Activated CD4-positive, alpha-beta T cell treated with anti-CD3 and anti-CD28 coated beads for 36 hours (primary cell): ENCODE measurements around the gene MMP8. TPM values are rescaled to one million over a fixed set of nuclear protein-coding genes. Genes with fewer than 3 reads are reported as not detected.

ENCODE experiments used
- ATAC-seq: fragments of 200-7000 bp; cut with Tn5 transposase; one replicate; pipeline ENCODE4 v1.10.0; 2021; ENCODE audit warnings: mild to moderate bottlenecking, moderate library complexity
- CTCF ChIA-PET: fragments of 350-600 bp; sonication (Branson Sonifier 250); formaldehyde crosslinking; loops from one replicate; lab custom pipeline; 2021; ENCODE audit warnings: antibody characterized with exemption; lab: Charles Lee
- POLR2A ChIA-PET: fragments of 350-600 bp; sonication (Branson Sonifier 250); formaldehyde crosslinking; loops from one replicate; lab custom pipeline; 2021; ENCODE audit warnings: antibody characterized with exemption, inconsistent platforms; lab: Charles Lee
- DNase-seq: peaks from one replicate; pipeline ENCODE4 v3.0.0-alpha.2; 2020
- H3K27ac Mint-ChIP-seq: one replicate; pipeline ENCODE4 v1.8.0; 2021; ENCODE audit warnings: mixed read lengths
- H3K27me3 Mint-ChIP-seq: one replicate; pipeline ENCODE4 v1.8.0; 2021; ENCODE audit warnings: mixed read lengths
- H3K36me3 Mint-ChIP-seq: one replicate; pipeline ENCODE4 v1.8.0; 2021; ENCODE audit warnings: low read depth, mixed read lengths
- H3K4me1 Mint-ChIP-seq: one replicate; pipeline ENCODE4 v1.8.0; 2021; ENCODE audit warnings: mixed read lengths
- H3K4me3 Mint-ChIP-seq: one replicate; pipeline ENCODE4 v1.8.0; 2021; ENCODE audit warnings: mild to moderate bottlenecking, moderate library complexity, mixed read lengths
- H3K9me3 Mint-ChIP-seq: one replicate; pipeline ENCODE4 v1.8.0; 2021; ENCODE audit warnings: low read depth, mixed read lengths
- intact Hi-C, 2 experiments: fragments of 100-400 bp; cut with DNase I in 1 of 2; cut with micrococcal nuclease in 1 of 2; formaldehyde crosslinking; loops; one replicate each; pipeline versions ENCODE4 v1.14.2 to v1.15.1; 2022 to 2024; cut with DNase I, micrococcal nuclease
- total RNA-seq, 2 experiments: library from RNA; stranded (reverse); gene quantifications; one replicate each; pipeline ENCODE4 v1.2.3, GENCODE V29; 2021

The MMP8 gene
- total RNA-seq, 2 experiments from 2014 or later = not detected

DNA sequence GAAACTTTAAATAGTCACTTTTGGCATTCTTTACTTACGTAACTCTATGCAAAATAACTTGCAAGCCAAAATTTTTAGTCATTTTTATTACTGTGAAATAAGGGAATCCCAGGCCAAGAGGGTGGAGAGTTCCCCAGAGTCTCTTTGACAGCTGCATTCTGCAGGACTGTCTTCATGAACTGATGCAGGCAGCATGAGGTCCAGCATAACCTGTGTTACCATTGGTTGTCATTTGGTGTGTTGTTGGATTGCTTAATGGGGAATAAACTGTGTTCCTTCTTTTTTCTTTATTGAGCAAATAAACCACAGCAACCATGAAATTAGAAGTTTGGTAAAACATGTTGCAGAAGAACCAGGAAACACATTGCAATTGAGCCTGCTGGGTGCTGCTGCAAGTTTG, 43.8 kb downstream of the MMP8 start:
- peaks cover 20% of the 10 kb centered on the region for H3K27me3 Mint-ChIP-seq
- ATAC-seq (no peak), DNase-seq (no peak)
- no peak overlapping the region for H3K27ac Mint-ChIP-seq
- CTCF ChIA-PET = no interaction called here
- H3K9me3 Mint-ChIP-seq = no peaks in the 10 kb centered on the region
- intact Hi-C loops = no loop called here
- H3K36me3 Mint-ChIP-seq = no peaks in the 10 kb centered on the region
- H3K4me1 Mint-ChIP-seq = no peaks in the 10 kb centered on the region
- H3K4me3 Mint-ChIP-seq = no peak overlapping the region
- POLR2A ChIA-PET = no interaction called here

DNA sequence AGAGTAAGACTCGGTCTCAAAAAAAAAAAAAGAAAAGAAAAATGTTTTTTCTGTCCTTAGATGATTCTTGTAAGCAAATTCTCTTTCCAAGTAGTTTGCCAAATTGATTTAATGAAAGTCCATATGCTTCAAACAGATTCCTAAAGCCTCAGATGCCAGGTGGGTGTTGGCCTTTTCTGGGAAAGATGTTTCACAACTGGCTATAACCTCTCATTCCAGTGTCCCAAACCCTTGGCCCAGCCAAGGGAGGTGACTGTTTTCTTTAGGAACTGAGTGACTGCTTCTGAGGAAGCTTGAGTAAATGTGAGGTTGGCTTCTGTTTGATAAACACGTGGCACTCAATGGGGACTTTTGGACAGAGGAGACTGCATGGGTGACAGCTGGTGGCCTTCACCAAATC, 46.7 kb downstream of the MMP8 start:
- ChIA-PET CTCF (interaction anchor here (4.7 kb wide), 1 partner anchor 11 kb away, joined by 17 read pairs; no protein-coding TSS in a partner anchor), POLR2A (interaction anchor here (0.6 kb wide), 1 partner anchor 78 kb away, joined by 3 read pairs; no protein-coding TSS in a partner anchor)
- Mint-ChIP-seq H3K27me3 (peaks cover 18% of the 10 kb centered on the region), H3K27ac (no peak overlapping the region), H3K4me3 (no peak overlapping the region), H3K36me3 (no peaks in the 10 kb centered on the region), H3K9me3 (no peaks in the 10 kb centered on the region), H3K4me1 (no peaks in the 10 kb centered on the region)
- ATAC-seq (no peak), DNase-seq (no peak)
- intact Hi-C loops = no loop called here

DNA sequence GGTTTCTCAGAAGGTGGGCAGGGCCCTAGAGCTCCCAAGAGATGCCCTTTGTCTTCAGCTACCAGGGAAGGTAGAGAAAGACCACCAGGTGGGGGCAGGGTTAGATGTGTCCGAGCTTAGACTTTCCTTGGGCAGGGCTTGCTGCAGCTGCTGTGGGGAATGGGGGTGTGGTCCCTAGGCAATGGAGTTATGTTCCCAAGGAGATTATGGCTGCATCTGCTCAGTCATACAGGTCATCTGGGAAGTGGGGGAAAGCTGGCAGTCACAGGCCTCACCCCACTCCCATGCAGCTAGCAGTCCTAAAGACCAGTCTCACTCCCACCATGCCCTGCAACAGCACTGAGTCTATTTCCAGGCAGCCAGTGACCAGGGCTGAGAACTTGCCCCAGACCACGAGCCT, 48.7 kb downstream of the MMP8 start:
- DNase-seq (no peak), ATAC-seq (no peak)
- CTCF ChIA-PET = interaction anchor here (4.7 kb wide), 1 partner anchor 9 kb away, joined by 17 read pairs; no protein-coding TSS in a partner anchor
- Mint-ChIP-seq H3K27ac (no peak overlapping the region), H3K9me3 (no peaks in the 10 kb centered on the region), H3K36me3 (no peaks in the 10 kb centered on the region), H3K4me3 (no peak overlapping the region), H3K27me3 (peaks cover 8% of the 10 kb centered on the region), H3K4me1 (no peaks in the 10 kb centered on the region)
- POLR2A ChIA-PET = no interaction called here
- intact Hi-C loops = no loop called here

DNA sequence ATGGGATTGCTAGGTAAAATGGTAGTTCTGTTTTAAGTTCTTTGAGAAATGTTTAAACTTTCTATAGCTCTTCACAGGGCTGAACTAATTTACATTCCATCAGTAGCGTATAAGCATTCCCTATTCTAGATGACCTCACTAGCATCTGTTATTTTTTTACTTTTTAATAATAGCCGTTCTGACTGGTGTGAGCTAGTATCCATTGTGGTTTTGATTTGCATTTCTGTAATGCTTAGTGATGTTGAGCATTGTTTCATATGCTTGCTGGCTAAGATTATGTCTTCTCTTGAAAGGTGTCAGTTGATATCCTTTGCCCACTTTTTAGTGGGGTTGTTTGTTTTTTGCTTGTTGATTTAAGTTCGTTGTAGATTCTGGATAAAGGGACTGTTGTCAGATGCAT, 55.1 kb downstream of the MMP8 start:
- ATAC-seq = no peak
- ChIA-PET POLR2A (no interaction called here), CTCF (interaction anchor here (1.5 kb wide), 1 partner anchor 57 kb away, joined by 5 read pairs; no protein-coding TSS in a partner anchor)
- intact Hi-C loops = no loop called here
- Mint-ChIP-seq H3K4me3 (no peak overlapping the region), H3K36me3 (no peaks in the 10 kb centered on the region), H3K9me3 (no peaks in the 10 kb centered on the region), H3K4me1 (no peaks in the 10 kb centered on the region), H3K27me3 (peaks cover 2% of the 10 kb centered on the region), H3K27ac (no peak overlapping the region)
- no peak for DNase-seq

DNA sequence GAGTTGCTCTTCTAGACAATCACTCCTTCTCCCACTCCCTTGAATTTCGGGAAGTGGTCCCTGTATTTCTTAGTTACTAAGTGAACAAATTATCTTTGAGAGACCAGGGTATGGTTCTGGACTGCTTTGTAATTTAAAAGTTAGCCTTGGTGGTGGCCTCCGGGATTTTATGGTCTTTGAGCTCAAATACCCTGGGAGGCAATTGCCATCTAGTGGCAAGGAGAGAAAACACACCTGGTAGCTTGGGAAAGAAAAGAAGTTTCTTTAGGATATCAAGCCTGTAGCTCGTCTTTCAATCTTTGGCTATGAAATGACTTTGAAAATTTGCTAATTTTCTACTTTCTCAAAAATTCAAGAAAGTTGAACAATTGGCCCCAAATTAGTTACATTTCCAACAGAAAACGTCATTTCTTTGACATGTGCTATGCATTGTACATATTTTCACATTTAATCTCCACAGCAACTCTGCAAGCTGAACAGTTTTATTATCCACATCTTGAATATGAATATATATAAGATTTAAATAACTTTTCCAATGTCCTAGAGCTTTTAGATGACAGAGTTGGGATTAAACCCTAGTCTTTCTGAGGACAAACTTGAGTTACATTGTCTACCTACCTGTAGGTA, 58.3 kb downstream of the MMP8 start:
- Mint-ChIP-seq H3K9me3 (no peaks in the 10 kb centered on the region), H3K4me3 (no peak overlapping the region), H3K27ac (no peak overlapping the region), H3K27me3 (peaks cover 2% of the 10 kb centered on the region), H3K4me1 (no peaks in the 10 kb centered on the region), H3K36me3 (no peaks in the 10 kb centered on the region)
- POLR2A ChIA-PET = interaction anchor here (0.8 kb wide), 1 partner anchor 273 kb away, joined by 4 read pairs; no protein-coding TSS in a partner anchor
- intact Hi-C loops = loop anchor here (1.0 kb wide), 5 partner anchors 171 to 806 kb away; no protein-coding TSS in a partner anchor
- CTCF ChIA-PET = interaction anchor here (0.6 to 3.4 kb wide), 70 partner anchors 9 to 751 kb away, joined by 3 to 48 read pairs (median 4); partner anchors contain the start of genes BIRC3, CEP126, MMP20 and MMP7
- ATAC-seq (peak; percentile 64), DNase-seq (peak; percentile 37)

DNA sequence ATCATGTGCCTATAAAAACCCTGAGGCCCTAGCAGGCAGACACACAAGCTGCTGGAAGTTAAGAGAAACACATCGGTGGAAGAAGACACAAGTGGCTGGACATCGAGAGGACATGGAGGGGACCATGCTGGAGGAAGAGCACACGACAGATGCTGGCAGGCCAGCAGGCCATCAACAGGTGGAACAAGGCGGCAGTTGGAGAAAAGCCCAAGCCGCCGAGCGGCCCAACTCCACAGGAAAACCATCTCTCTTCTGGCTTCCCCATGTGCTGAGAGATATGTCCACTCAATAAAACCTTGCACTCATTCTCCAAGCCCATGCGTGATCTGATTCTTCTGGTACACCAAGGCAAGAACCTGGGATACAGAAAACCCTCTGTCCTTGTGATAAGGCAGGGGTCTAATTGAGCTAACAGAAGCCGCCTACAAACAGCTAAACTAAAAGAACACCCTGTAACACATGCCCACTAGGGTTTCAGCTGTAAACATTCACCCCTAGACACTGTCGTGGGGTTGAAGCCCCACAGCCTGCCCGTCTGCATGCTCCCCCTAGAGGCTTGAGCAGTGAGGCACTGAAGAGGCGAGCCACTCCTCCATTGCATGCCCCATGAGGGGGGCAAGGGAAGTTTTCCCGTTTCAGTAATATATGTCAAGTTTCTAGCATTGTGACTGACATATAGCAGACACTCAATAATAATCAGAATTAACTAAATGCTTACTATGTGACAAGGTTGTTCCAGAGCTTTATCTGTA, 60.6 kb downstream of the MMP8 start:
- Mint-ChIP-seq H3K27ac (no peak overlapping the region), H3K4me1 (no peaks in the 10 kb centered on the region), H3K9me3 (no peaks in the 10 kb centered on the region), H3K36me3 (no peaks in the 10 kb centered on the region), H3K27me3 (peaks cover 2% of the 10 kb centered on the region), H3K4me3 (no peak overlapping the region)
- ChIA-PET CTCF (interaction anchor here (0.9 to 1.5 kb wide), 3 partner anchors 9 to 325 kb away, joined by 3 to 4 read pairs (median 3); no protein-coding TSS in a partner anchor), POLR2A (no interaction called here)
- DNase-seq (peak; percentile 51), ATAC-seq (peak; percentile 69)
- intact Hi-C loops = no loop called here

DNA sequence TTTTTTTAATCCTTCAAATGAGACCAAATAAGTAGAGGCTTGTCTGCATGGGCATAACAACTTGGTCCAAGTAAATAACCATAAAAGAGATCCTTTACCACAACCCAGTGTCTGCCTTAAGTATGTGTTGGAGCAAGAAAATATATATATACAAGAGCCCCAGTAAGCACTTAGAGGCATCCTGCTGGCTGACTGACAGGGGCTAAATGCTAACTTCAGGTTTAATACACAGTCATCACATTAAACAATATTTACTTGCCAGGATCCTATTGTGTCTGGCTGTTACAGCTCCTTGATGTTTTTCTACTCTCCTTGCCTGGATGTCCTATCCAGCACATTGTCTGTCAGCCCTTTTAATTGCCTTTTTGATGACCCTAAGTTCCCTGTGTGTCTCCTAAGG, 62.1 kb downstream of the MMP8 start:
- ChIA-PET CTCF (no interaction called here), POLR2A (no interaction called here)
- no peak for DNase-seq
- intact Hi-C loops = no loop called here
- no peak overlapping the region for H3K4me3 Mint-ChIP-seq
- H3K36me3 Mint-ChIP-seq = no peaks in the 10 kb centered on the region
- ATAC-seq = no peak
- H3K27ac Mint-ChIP-seq = no peak overlapping the region
- peaks cover 7% of the 10 kb centered on the region for H3K27me3 Mint-ChIP-seq
- H3K4me1 Mint-ChIP-seq = no peaks in the 10 kb centered on the region
- no peaks in the 10 kb centered on the region for H3K9me3 Mint-ChIP-seq

Other genes starting within 250 kb of the MMP8 start
- gene MMP7, start 194.2 kb downstream of the MMP8 start, total RNA-seq = not detected
- not detected for gene MMP20, start 99.6 kb downstream of the MMP8 start, total RNA-seq
- not detected for gene MMP27, start 19.2 kb downstream of the MMP8 start, total RNA-seq
- not detected for gene MMP10, start 55.7 kb upstream of the MMP8 start, total RNA-seq
- not detected for gene MMP1, start 73.2 kb upstream of the MMP8 start, total RNA-seq
- gene MMP3, start 118.7 kb upstream of the MMP8 start, total RNA-seq = not detected
- not detected for gene MMP12, start 150.0 kb upstream of the MMP8 start, total RNA-seq
- gene MMP13, start 230.8 kb upstream of the MMP8 start, total RNA-seq = not detected